Retina (tissue), 1 donor: ENCODE results near the gene ZBTB7B.
A peak's percentile ranks its signal among the peaks of the same experiment; 100 is the strongest.

Source experiments
- DNase-seq: peaks from one replicate; pipeline ENCODE4 v3.0.0-alpha.2; 2016

Gene ZBTB7B

DNA sequence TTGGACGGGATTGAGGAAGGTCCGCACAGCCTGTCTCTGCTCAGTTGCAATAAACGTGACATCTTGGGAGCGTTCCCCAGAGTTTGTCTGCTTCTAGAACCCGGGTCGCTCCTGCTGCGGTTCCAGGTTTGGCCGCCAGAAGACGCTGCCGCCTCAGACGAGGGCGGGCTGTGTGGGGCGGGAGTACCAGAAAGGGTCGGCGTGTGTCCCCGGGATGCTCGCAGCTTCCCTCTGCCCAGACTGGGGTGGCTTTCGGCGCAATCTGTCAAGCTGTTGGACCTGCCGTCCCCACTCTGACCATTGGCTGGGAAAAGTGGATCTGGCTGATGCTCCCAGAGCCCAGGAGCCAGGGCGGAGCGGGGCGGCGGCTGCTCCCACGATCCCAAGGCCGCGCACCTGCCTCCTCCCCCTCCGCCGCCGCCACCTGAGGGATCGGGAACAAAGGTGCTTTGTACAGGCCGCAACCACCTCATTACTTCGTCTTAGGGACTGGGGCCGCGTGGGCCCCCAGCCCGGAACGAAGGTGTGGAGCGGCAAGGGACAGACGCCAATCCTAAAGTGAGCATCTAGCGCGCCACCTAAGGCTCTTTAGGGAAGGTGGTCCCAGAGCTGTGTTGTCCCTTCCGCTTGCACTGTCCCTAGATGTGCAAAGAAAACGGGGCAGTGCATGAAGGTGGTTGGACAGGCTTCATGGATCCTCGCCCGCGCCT lies 60.3 kb downstream of the ZBTB7B start:
- DNase-seq: peak; percentile 91

DNA sequence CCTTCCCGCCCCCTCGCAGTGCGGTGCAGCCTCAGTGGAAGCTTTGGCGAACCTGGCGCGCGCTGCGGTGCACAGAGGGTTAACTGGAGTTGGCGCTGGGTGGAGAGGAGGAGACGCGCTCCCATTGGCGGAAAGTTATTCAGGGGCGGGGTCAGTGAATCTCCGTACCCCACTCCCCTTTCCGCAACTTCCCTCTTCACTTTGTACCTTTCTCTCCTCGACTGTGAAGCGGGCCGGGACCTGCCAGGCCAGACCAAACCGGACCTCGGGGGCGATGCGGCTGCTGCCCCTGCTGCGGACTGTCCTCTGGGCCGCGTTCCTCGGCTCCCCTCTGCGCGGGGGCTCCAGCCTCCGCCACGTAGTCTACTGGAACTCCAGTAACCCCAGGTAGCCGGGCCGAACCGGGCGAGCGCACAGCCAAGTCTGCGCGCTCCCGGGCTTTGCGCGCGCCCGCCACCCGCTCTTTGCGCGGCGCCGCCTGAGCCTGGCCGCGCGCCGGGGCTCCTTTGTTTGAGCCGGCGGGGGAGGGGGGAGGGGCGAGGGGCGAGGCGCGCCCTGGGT lies 61.0 kb downstream of the ZBTB7B start, which contains the start of gene EFNA4:
Gene EFNA4, plus strand, starts transcription at position 191 of the 561 bp plus-strand sequence. Its CDS starts 84 bp downstream, at position 275.
- DNase-seq: peak; percentile 93

DNA sequence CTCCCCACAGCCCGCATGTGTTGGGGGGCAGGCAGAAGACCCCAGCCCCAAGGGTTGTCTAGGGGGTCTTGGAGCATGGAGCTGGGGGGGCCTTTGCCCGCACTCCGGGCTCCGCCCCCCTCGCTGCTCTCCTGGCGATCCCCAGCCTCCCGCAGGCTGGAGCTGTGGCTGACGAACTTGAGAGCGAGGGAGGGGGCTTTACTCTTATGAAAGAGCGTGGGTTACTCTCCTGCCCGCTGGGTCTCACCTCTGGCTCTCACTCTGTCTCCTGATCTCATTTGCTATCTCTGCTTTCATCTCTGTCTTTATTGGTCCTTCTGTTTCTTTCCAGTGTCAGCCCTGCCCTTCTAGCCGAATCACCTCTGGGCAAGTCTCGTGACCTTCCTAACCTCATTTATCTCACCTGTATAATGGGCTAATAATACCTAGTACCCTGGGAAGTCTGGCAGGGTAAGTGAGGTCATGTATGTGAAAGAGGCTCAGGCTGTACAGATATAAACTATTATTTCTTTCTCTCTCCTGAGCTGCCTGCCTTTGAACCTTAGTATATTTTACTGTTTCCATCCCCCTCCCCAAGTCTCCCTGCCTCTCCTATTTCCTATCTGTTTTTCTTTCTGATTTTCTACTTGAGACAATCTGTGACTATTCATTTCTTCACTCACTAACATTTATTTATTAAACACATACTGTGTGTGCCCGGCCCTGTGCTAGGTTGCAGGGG lies 61.7 kb downstream of the ZBTB7B start:
- DNase-seq: no peak

DNA sequence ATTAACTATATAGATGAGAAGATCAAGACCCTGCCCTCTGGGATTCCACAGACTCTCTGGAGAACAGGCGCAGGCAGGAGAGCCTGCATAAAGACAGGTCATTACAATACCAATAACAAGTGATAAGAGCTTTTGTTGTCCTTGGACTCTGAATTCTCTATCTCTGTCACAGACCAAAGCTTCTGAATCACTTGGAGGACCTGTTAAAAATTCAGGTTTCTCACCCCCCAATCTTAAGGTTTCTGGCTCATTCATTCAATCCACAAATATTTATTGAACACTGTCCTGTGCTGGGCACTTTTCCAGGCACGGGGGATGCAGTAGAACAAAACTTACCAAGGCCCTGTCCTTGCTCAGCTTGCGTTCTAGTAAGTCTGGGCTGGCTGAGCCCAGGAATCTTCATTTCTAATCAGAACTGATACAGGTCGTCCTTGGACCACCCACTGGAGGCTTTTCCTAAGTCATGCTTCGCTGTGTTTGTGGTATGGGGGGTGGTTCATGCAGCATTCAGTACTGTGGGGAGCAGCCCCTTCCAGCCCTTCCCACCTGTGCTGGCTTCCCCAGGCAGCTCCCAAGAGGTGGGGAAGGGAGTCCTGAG lies 62.3 kb downstream of the ZBTB7B start:
- DNase-seq: no peak

DNA sequence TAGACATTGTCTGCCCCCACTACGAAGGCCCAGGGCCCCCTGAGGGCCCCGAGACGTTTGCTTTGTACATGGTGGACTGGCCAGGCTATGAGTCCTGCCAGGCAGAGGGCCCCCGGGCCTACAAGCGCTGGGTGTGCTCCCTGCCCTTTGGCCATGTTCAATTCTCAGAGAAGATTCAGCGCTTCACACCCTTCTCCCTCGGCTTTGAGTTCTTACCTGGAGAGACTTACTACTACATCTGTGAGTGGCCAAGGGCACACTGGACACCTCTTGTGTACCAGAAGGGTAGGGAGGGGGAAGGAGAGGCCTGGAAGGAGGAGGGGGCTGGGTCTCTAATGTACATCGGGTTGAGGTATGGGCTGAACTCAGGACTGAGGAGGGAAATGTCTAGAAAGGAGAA lies 64.2 kb downstream of the ZBTB7B start:
- DNase-seq: no peak
